ENCODE measurements around the gene CDKN2AIP.

CDKN2AIP gene

DNA sequence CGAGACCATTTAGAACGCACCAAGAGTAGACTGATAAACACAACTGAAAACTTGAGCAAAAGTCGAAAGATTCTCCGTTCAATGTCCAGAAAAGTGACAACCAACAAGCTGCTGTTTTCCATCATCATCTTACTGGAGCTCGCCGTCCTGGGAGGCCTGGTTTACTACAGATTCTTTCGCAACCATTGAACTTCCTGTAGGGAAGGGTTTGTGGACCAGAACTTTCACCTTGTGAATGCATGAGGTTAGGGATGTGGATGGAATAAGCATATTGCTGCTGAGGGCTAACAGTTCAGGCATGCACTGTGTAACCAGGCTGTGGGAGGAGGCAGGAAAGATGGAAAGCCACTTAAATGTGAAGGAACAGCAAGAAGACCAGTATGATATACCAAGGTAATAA lies 39.6 kb downstream of the CDKN2AIP start:
- no peaks in the 10 kb centered on the region for H3K27me3 Mint-ChIP-seq (ENCODE audit: low read depth, poor library complexity)
- H3K9me3 Mint-ChIP-seq, result peaks cover 9% of the 10 kb centered on the region
- no peaks in the 10 kb centered on the region for H3K4me1 Mint-ChIP-seq

DNA sequence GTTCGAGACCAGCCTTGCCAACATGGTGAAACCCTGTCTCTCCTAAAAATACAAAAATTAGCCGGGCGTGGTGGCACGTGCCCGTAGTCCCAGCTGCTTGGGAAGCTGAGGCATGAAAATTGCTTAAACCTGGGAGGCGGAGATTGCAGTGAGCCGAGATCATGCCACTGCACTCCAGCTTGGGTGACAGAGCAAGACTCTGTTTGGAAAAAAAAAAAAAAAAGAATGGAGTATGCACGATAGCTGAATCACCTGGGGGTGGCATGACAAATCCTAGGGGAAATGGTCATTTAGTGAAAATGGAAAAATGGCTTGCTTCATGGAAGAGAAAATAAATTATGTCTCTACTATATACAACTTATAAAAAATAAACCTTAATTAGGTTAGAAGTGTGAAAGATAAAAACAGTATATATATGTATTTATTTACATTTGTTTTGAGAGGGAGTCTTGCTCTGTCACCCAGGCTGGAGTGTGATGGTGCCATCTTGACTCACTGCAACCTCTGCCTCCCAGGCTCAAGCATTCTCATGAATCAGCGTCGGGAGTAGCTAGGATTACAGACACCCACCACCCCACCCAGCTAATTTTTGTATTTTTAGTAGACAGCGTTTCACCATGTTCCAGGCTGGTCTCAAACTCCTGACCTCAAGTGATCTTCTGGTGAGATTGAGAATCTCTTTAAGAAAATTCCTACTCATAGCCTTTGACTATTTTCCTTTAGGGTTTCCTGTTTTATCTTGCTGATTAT lies 41.1 kb downstream of the CDKN2AIP start:
- peaks cover 36% of the 10 kb centered on the region for H3K36me3 Mint-ChIP-seq (ENCODE audit: low read depth)
- H3K27ac Mint-ChIP-seq, result no peak overlapping the region

More for the DNA sequence above, 39.6 kb downstream of the CDKN2AIP start:
- TF ChIP-seq, protein P1, sequence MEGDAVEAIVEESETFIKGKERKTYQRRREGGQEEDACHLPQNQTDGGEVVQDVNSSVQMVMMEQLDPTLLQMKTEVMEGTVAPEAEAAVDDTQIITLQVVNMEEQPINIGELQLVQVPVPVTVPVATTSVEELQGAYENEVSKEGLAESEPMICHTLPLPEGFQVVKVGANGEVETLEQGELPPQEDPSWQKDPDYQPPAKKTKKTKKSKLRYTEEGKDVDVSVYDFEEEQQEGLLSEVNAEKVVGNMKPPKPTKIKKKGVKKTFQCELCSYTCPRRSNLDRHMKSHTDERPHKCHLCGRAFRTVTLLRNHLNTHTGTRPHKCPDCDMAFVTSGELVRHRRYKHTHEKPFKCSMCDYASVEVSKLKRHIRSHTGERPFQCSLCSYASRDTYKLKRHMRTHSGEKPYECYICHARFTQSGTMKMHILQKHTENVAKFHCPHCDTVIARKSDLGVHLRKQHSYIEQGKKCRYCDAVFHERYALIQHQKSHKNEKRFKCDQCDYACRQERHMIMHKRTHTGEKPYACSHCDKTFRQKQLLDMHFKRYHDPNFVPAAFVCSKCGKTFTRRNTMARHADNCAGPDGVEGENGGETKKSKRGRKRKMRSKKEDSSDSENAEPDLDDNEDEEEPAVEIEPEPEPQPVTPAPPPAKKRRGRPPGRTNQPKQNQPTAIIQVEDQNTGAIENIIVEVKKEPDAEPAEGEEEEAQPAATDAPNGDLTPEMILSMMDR (IDR thresholded peaks at IDR 0.05), result no peak
- H3K36me3 Mint-ChIP-seq (ENCODE audit: low read depth), result peaks cover 32% of the 10 kb centered on the region
- DNase-seq, result no peak
- no peak overlapping the region for H3K4me3 Mint-ChIP-seq
- no peak overlapping the region for H3K27ac Mint-ChIP-seq

DNA sequence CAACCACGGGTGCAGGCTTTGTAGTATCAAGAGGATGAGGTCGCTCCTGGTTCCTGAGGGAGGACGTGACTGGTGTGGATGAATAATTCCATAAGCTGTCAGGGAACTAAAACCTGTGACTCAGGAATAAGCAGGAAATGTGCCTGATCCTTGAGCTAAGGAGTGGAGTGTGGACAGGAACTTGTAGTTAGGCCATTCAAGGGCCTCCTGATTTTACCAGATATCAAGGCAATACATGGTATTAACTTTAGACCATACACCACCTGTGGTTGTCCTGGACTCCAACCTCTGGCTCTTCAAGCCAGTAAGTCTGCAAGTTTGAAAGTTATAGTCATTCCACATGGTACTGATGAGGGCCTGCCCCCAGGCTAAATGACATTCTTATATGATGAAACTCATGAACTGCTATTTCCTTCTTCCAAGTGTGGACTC lies 48.4 kb downstream of the CDKN2AIP start:
- peaks cover 12% of the 10 kb centered on the region for H3K4me1 Mint-ChIP-seq

More for the DNA sequence above, 41.1 kb downstream of the CDKN2AIP start:
- Mint-ChIP-seq H3K9me3 (peaks cover 12% of the 10 kb centered on the region), H3K4me3 (no peak overlapping the region), H3K4me1 (no peaks in the 10 kb centered on the region), H3K27me3 (ENCODE audit: low read depth, poor library complexity) (no peaks in the 10 kb centered on the region)
- TF ChIP-seq, protein P1 (IDR thresholded peaks at IDR 0.05), result no peak
- no peak for DNase-seq

DNA sequence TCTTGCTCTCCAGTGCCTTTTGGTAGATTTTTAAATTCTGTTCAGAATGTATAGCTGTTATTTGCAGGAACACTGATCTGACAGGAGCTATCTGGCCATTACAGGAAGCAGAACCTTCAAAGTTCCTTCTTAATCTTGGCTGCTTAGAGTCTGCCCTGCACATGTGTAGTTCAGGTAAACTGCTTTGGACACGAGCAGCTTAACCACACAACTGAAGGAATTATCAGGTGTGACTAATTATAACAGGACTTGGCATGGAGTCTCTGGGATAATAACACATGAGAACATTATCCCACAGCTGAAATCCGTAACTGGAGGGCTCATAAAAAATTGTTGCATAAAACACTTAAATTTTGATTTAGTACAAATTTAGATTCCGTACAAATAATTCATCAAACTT lies 48.8 kb downstream of the CDKN2AIP start:
- Mint-ChIP-seq H3K27me3 (ENCODE audit: low read depth, poor library complexity) (no peaks in the 10 kb centered on the region), H3K9me3 (peaks cover 10% of the 10 kb centered on the region), H3K36me3 (ENCODE audit: low read depth) (peaks cover 55% of the 10 kb centered on the region), H3K27ac (no peak overlapping the region), H3K4me3 (no peak overlapping the region), H3K4me1 (peaks cover 12% of the 10 kb centered on the region)
- TF ChIP-seq, protein P1 (IDR thresholded peaks at IDR 0.05), result no peak
- no peak for DNase-seq

More for the DNA sequence above, 48.4 kb downstream of the CDKN2AIP start:
- TF ChIP-seq, protein P1 (IDR thresholded peaks at IDR 0.05), result no peak
- Mint-ChIP-seq H3K4me3 (no peak overlapping the region), H3K9me3 (peaks cover 10% of the 10 kb centered on the region), H3K27ac (no peak overlapping the region), H3K27me3 (ENCODE audit: low read depth, poor library complexity) (no peaks in the 10 kb centered on the region), H3K36me3 (ENCODE audit: low read depth) (peaks cover 55% of the 10 kb centered on the region)
- no peak for DNase-seq

DNA sequence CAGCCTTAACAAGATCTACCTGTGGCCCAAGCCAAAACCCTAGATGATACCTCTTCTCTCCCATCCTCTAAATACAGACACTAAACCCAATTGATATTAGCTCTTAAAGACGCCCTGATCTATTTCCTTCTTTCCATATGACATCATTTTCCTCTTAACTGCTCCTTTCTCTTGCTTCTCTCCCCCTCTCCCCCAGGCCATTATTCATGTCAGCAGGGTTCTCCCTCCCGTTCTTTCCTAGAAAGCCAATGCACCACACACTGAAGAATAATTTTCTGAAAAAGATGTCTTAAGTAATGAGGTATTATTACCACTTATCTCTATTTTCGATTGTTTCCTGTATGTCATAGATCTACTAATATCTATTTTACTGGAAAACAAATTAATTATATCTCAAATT lies 50.7 kb downstream of the CDKN2AIP start:
- H3K27me3 Mint-ChIP-seq (ENCODE audit: low read depth, poor library complexity), result no peaks in the 10 kb centered on the region

More for the DNA sequence above, 50.7 kb downstream of the CDKN2AIP start:
- Mint-ChIP-seq H3K9me3 (peaks cover 10% of the 10 kb centered on the region), H3K4me1 (peaks cover 12% of the 10 kb centered on the region), H3K4me3 (no peak overlapping the region), H3K36me3 (ENCODE audit: low read depth) (peaks cover 59% of the 10 kb centered on the region), H3K27ac (no peak overlapping the region)
- TF ChIP-seq, protein P1 (IDR thresholded peaks at IDR 0.05), result no peak
- DNase-seq, result no peak

Data from nephron progenitor cell (in vitro differentiated cells).